Ectodermal cell (in vitro differentiated cells): ENCODE data around the gene DYNLT4. TPM values are rescaled to one million over a fixed set of nuclear protein-coding genes. Genes with fewer than 3 reads are reported as not detected.
A peak's percentile ranks its signal among the peaks of the same experiment; 100 is the strongest.

ENCODE experiments used
- H3K27ac ChIP-seq: 2 replicates; pipeline ENCODE4 v1.7.0; 2013; ENCODE audit warnings: mild to moderate bottlenecking, low read depth, low read length; ENCODE audit not compliant: insufficient read depth, poor library complexity, severe bottlenecking
- H3K27me3 ChIP-seq: 2 replicates; pipeline ENCODE4 v1.7.0; 2013; ENCODE audit warnings: mild to moderate bottlenecking, low read length; ENCODE audit not compliant: insufficient read depth, control insufficient read depth, poor library complexity, severe bottlenecking
- H3K36me3 ChIP-seq: one replicate; pipeline ENCODE4 v1.7.0; 2013; ENCODE audit warnings: low read length; ENCODE audit not compliant: control insufficient read depth, insufficient read depth
- H3K4me1 ChIP-seq: one replicate; pipeline ENCODE4 v1.7.0; 2013; ENCODE audit warnings: low read length; ENCODE audit not compliant: control insufficient read depth, insufficient read depth
- H3K4me3 ChIP-seq: 2 replicates; pipeline ENCODE4 v1.7.0; 2013; ENCODE audit warnings: low read depth, low read length, control low read depth; ENCODE audit not compliant: insufficient read depth
- H3K9me3 ChIP-seq: 2 replicates; pipeline ENCODE4 v1.7.0; 2013; ENCODE audit warnings: mild to moderate bottlenecking, low read length, moderate library complexity; ENCODE audit not compliant: control insufficient read depth
- WGBS, 2 experiments: methylation state at CpG; one replicate each; pipeline ENCODE4 v1.1.7; 2013; ENCODE audit warnings: missing lambda C conversion rate in 2 of 2; 5-methylcytosine and 5-hydroxymethylcytosine counted together
- polyA plus RNA-seq, 4 experiments: library from polyadenylated mRNA; stranded (reverse); fragments of 50-300 nt; gene quantifications; one replicate each; pipeline ENCODE4 v1.2.3, GENCODE V29; 2013

Gene DYNLT4, protein sequence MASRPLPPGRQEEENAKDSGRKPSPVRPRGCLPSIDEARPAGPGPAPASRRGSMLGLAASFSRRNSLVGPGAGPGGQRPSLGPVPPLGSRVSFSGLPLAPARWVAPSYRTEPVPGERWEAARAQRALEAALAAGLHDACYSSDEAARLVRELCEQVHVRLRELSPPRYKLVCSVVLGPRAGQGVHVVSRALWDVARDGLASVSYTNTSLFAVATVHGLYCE
- not detected for polyA plus RNA-seq (2013, experiment 1 of 4)
- polyA plus RNA-seq (2013, experiment 2 of 4), result not detected
- not detected for polyA plus RNA-seq (2013, experiment 3 of 4)
- polyA plus RNA-seq (2013, experiment 4 of 4), result not detected

DNA sequence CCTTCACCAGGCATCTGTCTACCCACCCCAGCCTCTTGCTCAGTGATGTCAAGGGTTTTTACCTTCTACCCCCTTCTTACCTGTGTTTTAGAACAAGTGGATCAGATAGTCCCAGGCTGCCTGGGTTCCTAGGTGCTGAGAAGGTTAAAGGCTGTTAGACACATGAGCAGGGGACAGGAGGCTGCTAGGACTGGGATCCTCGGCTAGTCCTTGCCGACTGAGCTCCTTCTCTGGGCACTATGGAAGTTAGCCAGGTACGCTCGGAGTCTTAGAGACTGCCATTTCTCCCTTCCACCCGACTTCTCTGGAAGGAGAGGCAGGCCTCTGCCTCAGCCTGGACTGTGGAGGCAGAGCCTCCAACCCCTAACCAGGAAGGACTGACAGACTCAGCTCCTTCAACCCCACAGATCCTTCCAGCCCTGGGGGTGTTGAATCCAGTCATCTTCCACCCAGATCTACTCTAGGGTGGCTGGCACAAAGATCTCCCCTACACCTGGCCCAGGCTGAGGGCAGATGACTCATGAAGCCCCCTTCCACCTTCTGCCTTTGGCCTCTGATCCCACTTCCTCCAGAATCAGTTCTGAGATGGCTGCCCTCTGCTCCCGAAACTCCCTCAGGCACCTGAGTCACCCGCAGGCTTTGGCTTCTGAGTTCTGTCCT, at the start of gene DYNLT4:
DYNLT4 (minus strand) TSS at position 648 of the 660 bp plus-strand sequence. CDS start 683 bp downstream, outside the sequence.
- peaks cover 14% of the 10 kb centered on the region for H3K36me3 ChIP-seq
- H3K4me1 ChIP-seq, result peaks cover 54% of the 10 kb centered on the region
- no peaks in the 10 kb centered on the region for H3K27me3 ChIP-seq
- no peaks in the 10 kb centered on the region for H3K9me3 ChIP-seq
- WGBS, 2 experiments, result 82 to 86% methylated on average over 7 of the region's 7 CpGs
- H3K4me3 ChIP-seq, result peak within 1 kb of the TSS; percentile 11
- H3K27ac ChIP-seq, result peak within 1 kb of the TSS; percentile 99

DNA sequence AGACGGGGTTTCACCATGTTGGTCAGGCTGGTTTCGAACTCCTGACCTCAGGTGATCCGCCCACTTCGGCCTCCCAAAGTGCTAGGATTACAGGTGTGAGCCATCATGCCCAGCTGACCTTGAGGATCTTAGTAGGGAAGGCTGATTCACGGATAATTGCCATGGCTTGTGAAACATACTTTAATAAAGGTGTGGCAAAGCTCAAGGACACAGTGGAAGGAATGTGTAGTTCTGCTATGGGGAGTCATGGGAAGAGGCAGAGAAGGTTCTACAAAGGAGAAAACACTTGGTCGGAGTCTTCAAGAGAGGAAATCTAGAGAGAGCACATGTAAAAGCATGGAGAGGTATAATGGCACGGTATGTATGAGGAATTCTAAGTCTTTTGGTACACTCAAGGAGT, 48.6 kb upstream of the DYNLT4 start:
- no peak overlapping the region for H3K27ac ChIP-seq
- H3K9me3 ChIP-seq, result no peaks in the 10 kb centered on the region
- no peaks in the 10 kb centered on the region for H3K27me3 ChIP-seq
- H3K36me3 ChIP-seq, result no peaks in the 10 kb centered on the region
- no peaks in the 10 kb centered on the region for H3K4me1 ChIP-seq
- no peak overlapping the region for H3K4me3 ChIP-seq
- 86% methylated on average over 7 of the region's 7 CpGs for WGBS, 2 experiments

DNA sequence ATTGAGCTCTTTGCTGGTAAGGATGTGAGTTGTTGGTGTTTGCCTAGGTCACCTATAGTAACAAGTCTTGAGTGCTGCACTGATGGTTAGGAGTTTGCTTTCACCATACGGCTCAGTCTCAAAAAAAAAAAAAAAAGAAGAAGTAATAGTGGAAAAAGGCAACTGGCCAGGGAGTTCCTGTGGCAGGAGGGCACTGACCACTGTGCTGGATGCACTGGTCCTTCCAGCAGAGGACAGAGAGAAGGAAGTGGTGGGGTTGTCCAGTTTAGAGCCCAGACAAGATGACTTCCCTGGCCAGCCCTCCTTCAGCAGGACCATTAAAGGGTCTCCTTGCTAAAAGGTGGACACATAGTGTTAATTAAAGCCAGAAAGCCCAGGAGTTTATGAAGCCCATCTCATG, 47.8 kb upstream of the DYNLT4 start:
- H3K4me1 ChIP-seq, result no peaks in the 10 kb centered on the region
- 92 to 100% methylated on average over 1 of the region's 1 CpG for WGBS, 2 experiments
- H3K9me3 ChIP-seq, result no peaks in the 10 kb centered on the region
- H3K4me3 ChIP-seq, result no peak overlapping the region
- H3K27ac ChIP-seq, result no peak overlapping the region
- no peaks in the 10 kb centered on the region for H3K36me3 ChIP-seq
- H3K27me3 ChIP-seq, result no peaks in the 10 kb centered on the region

DNA sequence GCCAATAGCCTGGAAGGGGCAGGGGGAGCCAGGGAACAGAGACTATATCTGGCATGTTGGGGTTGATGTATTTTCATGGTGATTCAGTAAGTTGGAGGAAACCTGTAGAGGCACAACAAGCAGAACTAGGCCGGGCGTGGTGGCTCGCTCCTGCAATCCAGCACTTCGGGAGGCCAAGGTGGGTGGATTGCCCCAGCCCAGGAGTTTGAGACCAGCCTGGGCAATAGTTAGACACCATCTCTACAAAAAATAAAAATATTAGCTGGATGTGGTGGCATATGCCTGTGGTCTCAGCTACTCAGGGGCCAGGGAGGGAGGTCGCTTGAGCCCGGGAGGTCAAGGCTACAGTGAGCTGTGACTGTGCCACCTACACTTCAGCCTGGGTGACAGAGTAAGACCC, 46.0 kb upstream of the DYNLT4 start:
- no peaks in the 10 kb centered on the region for H3K27me3 ChIP-seq
- no peak overlapping the region for H3K4me3 ChIP-seq
- WGBS, 2 experiments, result 88 to 96% methylated on average over 6 of the region's 6 CpGs
- H3K9me3 ChIP-seq, result no peaks in the 10 kb centered on the region
- H3K27ac ChIP-seq, result no peak overlapping the region
- no peaks in the 10 kb centered on the region for H3K36me3 ChIP-seq
- no peaks in the 10 kb centered on the region for H3K4me1 ChIP-seq

DNA sequence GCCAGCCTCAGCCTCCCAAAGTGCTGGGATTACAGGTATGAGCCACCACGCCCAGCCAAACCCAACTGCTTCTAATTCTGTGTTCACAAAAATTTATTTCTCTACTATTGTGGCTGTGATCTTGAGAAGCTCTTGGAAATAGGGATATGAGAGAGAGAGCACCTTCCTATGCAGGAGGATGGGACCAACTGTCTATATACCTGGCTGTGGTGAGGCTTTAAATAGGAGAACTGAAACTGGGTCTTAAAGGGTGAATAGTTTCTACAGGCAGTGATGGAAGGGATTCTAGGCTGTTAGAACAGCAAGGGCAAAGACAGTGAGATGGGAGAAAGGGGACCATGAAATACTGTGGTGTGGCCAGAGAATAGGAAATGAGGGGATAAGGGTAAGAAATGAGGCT, 44.2 kb upstream of the DYNLT4 start:
- no peak overlapping the region for H3K27ac ChIP-seq
- no peaks in the 10 kb centered on the region for H3K36me3 ChIP-seq
- no peaks in the 10 kb centered on the region for H3K9me3 ChIP-seq
- 92 to 100% methylated on average over 1 of the region's 1 CpG for WGBS, 2 experiments
- no peak overlapping the region for H3K4me3 ChIP-seq
- H3K27me3 ChIP-seq, result no peaks in the 10 kb centered on the region
- no peaks in the 10 kb centered on the region for H3K4me1 ChIP-seq

DNA sequence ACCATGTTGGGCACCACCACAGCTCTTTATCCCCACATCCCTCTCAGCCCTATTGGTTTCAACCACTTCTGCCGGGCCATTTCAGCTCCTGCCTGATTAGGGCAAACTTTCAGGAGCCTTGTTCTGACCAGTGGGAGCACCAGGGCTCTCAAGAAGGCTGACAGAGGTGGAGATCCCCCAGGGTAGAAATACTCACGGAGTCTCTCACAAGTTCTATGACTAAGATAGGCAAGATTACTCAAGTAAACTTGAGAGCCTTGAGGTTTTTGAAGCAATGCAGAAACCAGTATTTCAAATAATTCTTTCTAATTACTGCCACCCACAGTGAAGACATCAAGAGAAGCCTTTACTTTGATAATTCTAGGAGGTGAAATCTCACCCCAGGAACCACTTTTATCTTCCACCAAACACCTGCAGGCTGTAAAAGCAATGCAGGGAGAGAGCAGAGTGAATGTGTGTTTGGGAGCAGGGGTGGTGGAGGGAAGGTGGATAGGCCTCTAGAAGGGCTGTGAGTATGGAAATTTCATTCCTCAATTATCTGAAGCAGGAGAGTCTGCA, 42.5 kb upstream of the DYNLT4 start:
- WGBS, 2 experiments, result 73 to 84% methylated on average over 2 of the region's 2 CpGs
- Histone ChIP-seq H3K27ac (no peak overlapping the region), H3K9me3 (no peaks in the 10 kb centered on the region), H3K4me1 (no peaks in the 10 kb centered on the region), H3K36me3 (no peaks in the 10 kb centered on the region), H3K4me3 (no peak overlapping the region), H3K27me3 (no peaks in the 10 kb centered on the region)

DNA sequence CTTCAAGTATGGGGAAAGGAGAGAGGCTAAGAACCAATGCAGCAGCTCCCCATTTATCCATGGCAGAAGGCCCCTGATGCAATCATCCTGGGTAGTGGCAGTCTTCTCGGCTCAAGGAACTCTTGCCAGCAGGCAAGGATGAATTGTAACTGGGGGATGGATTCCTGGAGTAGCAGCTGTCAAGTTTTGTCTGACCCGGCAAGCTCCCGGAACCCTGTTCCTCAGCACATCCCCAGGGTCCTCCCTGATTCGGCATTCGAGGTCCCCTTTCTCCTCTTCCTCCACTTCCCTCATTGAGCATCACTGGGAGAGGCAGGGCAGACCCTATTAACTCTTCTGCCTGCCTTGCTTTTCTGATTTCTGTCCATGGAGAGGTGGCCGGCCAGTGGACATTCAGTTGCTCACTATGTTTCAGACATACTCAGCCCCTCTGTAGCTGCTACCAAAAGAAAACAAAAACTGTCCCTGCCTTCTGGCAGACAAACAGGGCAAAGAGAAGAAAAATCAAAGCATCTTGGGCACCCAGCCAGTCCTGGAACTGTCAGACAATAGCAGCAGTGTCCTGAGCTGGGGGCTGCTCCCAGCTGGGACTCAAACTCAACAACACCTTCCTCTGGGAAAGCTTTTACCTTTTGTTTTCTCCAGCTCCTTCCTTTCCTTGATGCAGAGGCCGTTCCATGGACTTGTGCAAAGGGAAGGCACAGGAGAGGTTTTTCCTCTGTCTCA, 41.5 kb upstream of the DYNLT4 start:
- WGBS, 2 experiments, result 91 to 95% methylated on average over 6 to 7 of the region's 7 CpGs
- Histone ChIP-seq H3K27ac (no peak overlapping the region), H3K4me1 (no peaks in the 10 kb centered on the region), H3K27me3 (no peaks in the 10 kb centered on the region), H3K4me3 (no peak overlapping the region), H3K9me3 (no peaks in the 10 kb centered on the region), H3K36me3 (no peaks in the 10 kb centered on the region)

DNA sequence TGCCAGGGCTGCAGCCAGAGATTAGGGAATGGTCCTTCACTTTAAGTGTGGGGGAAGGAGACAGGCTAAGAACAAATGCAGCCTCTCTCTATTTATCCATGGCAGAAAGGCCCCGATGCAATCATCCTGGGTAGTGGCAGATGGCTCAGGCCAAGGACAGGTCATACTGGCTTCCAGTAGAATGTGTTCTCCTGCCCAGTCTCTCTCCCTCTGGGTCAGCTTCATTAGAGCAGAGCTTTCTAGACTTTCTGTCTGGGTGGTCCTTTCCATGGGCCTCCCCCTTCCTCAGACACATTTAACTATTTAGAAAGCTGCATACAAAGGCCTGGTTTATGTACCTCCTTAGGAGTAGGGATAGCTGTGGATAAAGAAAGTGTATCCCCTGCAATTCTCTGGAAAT, 40.7 kb upstream of the DYNLT4 start:
- Histone ChIP-seq H3K27me3 (peaks cover 3% of the 10 kb centered on the region), H3K4me1 (no peaks in the 10 kb centered on the region), H3K27ac (no peak overlapping the region), H3K36me3 (no peaks in the 10 kb centered on the region), H3K9me3 (no peaks in the 10 kb centered on the region), H3K4me3 (no peak overlapping the region)
- WGBS, 2 experiments, result 95 to 96% methylated on average over 1 of the region's 1 CpG

DNA sequence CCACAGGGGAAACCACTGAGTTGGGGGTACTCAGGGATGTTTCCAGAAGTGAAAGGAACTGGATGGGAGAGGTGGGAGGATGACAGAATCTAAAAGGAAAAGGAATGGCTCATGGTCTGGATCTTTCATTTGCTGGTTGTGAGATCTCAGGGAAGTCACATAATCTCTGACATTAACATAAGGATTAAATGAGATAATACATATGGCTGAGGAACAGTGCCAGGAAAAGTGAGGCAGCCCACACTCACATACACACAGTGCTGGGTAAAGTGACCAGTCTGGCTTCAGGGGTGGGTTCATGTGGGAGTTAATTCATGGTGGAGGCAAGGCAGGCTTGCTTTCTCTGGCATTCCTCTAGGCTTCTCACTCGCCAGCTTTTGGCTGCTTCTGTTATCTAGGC, 39.8 kb upstream of the DYNLT4 start:
- 94 to 100% methylated on average over 1 of the region's 1 CpG for WGBS, 2 experiments
- H3K9me3 ChIP-seq, result no peaks in the 10 kb centered on the region
- H3K27ac ChIP-seq, result no peak overlapping the region
- no peaks in the 10 kb centered on the region for H3K36me3 ChIP-seq
- H3K27me3 ChIP-seq, result peaks cover 11% of the 10 kb centered on the region
- H3K4me1 ChIP-seq, result no peaks in the 10 kb centered on the region
- H3K4me3 ChIP-seq, result no peak overlapping the region
